ENCODE data around the gene NDUFS6.

The NDUFS6 gene

DNA sequence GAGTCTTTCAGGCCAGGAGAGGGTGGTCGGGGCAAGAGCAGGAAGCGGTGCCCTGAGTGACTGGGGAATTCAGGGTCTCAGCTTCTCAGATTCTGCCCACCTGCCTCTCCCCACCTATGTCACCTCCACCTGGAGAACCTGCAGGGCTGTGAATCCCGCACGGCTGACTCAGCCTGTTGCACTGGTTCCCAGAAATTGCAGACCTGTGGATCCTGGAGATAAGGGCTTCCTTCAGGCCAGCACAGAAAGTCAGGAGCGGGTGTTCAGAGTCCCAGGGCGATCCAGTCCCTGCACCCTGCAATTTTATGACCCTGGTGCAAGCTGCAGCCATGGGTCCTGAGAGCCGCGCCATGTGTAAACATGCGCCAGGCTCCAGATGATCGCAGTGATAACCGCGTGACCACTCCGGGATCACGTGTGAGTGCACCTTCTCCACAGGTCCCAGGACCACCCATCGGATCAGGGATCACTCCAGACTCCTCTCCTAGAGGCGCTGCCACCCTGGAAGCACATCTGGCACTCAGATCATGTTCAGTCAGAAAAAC, 63.8 kb downstream of the NDUFS6 start:
- no peak for DNase-seq (ENCODE audit: low read depth)
- H3K4me3 ChIP-seq (ENCODE audit: low read depth, low read length) = no peak overlapping the region

GRCh38 chr5:1865486-1865885, 64.3 kb downstream of the NDUFS6 start:
- DNase-seq (ENCODE audit: low read depth) = no peak
- H3K4me3 ChIP-seq (ENCODE audit: low read depth, low read length) = no peak overlapping the region
